HepG2 (cell line): ENCODE measurements around the gene NUDT2. TPM values are rescaled to one million over a fixed set of nuclear protein-coding genes. Genes with fewer than 3 reads are reported as not detected.

Source experiments
- ASH2L ChIP-seq: fragments of 300-600, 200-600 bp; sonication (generic); IDR thresholded peaks from 2 replicates; pipeline ENCODE4 v1.7.0; 2017; ENCODE audit warnings: low read depth, mild to moderate bottlenecking, moderate library complexity, mixed read lengths, low read length; ENCODE audit not compliant: insufficient read length
- ATF7 ChIP-seq, 2 experiments: fragments of 450-650 bp in 1 of 2; sonication (generic) in 1 of 2; formaldehyde crosslinking in 1 of 2; IDR thresholded peaks; 2 replicates each; pipeline versions ENCODE4 v1.4.0 to v1.6.1; 2016 to 2020; ENCODE audit warnings: antibody characterized with exemption in 1 of 2, mild to moderate bottlenecking in 1 of 2, missing genetic modification reagents in 1 of 2
- DNMT3B ChIP-seq: conservative IDR thresholded peaks from 2 replicates; pipeline ENCODE4 v1.6.1; 2016; ENCODE audit warnings: missing biosample characterization, control low read depth
- GTF2F1 ChIP-seq: fragments of 150-350 bp; IDR thresholded peaks from 2 replicates; pipeline ENCODE4 v1.6.1; 2014; ENCODE audit warnings: low read length
- HNRNPL ChIP-seq: fragments of 200-400 bp; formaldehyde crosslinking; IDR thresholded peaks from 2 replicates; pipeline ENCODE4 v1.6.1; 2017; ENCODE audit warnings: mild to moderate bottlenecking, low read depth, low read length
- KDM5B ChIP-seq: sonication (generic); formaldehyde crosslinking; IDR thresholded peaks from 2 replicates; pipeline ENCODE4 v1.4.0; 2020; ENCODE audit warnings: missing genetic modification reagents, mild to moderate bottlenecking, borderline replicate concordance
- KMT2B ChIP-seq: IDR thresholded peaks from 2 replicates; pipeline ENCODE4 v1.6.1; 2016; ENCODE audit warnings: missing genetic modification reagents, missing compliant biosample characterization
- POLR2AphosphoS5 ChIP-seq: IDR thresholded peaks from 2 replicates; pipeline ENCODE4 v1.6.1; 2012; ENCODE audit warnings: low read depth, low read length
- RXRA ChIP-seq: sonication (generic); formaldehyde crosslinking; IDR thresholded peaks from 2 replicates; pipeline ENCODE4 v1.5.1; 2020; ENCODE audit warnings: missing genetic modification reagents
- SP4 ChIP-seq: sonication (generic); formaldehyde crosslinking; IDR thresholded peaks from 2 replicates; pipeline ENCODE4 v1.8.1; 2023; ENCODE audit warnings: mild to moderate bottlenecking, missing genetic modification reagents
- THAP8 ChIP-seq: sonication (generic); formaldehyde crosslinking; IDR thresholded peaks from 2 replicates; pipeline ENCODE4 v1.5.1; 2020; ENCODE audit warnings: missing genetic modification reagents, mild to moderate bottlenecking, borderline replicate concordance
- ZNF205 ChIP-seq: IDR thresholded peaks from 2 replicates; pipeline ENCODE4 v1.6.1; 2018; ENCODE audit warnings: missing biosample characterization, missing genetic modification reagents
- ZNF331 ChIP-seq: sonication (generic); formaldehyde crosslinking; IDR thresholded peaks from 2 replicates; pipeline ENCODE4 v1.4.0; 2020; ENCODE audit warnings: missing genetic modification reagents
- ZNF34 ChIP-seq: sonication (generic); formaldehyde crosslinking; IDR thresholded peaks from 2 replicates; pipeline ENCODE4 v1.4.0; 2020; ENCODE audit warnings: mild to moderate bottlenecking, missing genetic modification reagents, borderline replicate concordance
- ZNF460 ChIP-seq: sonication (generic); formaldehyde crosslinking; IDR thresholded peaks from 2 replicates; pipeline ENCODE4 v1.5.1; 2020; ENCODE audit warnings: missing genetic modification reagents, mild to moderate bottlenecking, borderline replicate concordance
- ZNF788 ChIP-seq: sonication (generic); formaldehyde crosslinking; IDR thresholded peaks from 2 replicates; pipeline ENCODE4 v1.5.0; 2020; ENCODE audit warnings: mild to moderate bottlenecking, missing genetic modification reagents, borderline replicate concordance
- polyA plus RNA-seq, 8 experiments: library from polyadenylated mRNA; depleted of rRNA in 3 of 8; stranded (reverse) in 7 of 8; unstranded in 1 of 8; fragments of >200 nt; fragmentation: Illumina TruSeq in 4 of 8; extraction: Trizol in 4 of 8; gene quantifications; 2 replicates each; pipeline versions ENCODE4 v1.2.1 to v1.2.3, GENCODE V29; 2011 to 2016; ENCODE audit warnings: low read depth in 4 of 8, missing spikeins in 1 of 8, mixed read lengths in 1 of 8; ENCODE audit not compliant: insufficient read depth in 1 of 8
- total RNA-seq, 5 experiments: library from RNA; depleted of rRNA; stranded (reverse); fragments of >200 nt; fragmentation: Illumina TruSeq; extraction: Trizol; gene quantifications; 2 replicates each; pipeline ENCODE4 v1.2.3, GENCODE V29; 2016; ENCODE audit warnings: low read depth in 1 of 5
- TF ChIP-seq, protein P1 (sequence below): sonication (generic); formaldehyde crosslinking; IDR thresholded peaks from 2 replicates; pipeline ENCODE4 v1.4.0; 2020; ENCODE audit warnings: missing genetic modification reagents
- TF ChIP-seq, protein P2 (sequence below): sonication (generic); formaldehyde crosslinking; IDR thresholded peaks from 2 replicates; pipeline ENCODE4 v1.5.0; 2020; ENCODE audit warnings: missing genetic modification reagents
- TF ChIP-seq, protein P3 (sequence below): sonication (generic); formaldehyde crosslinking; IDR thresholded peaks from 2 replicates; pipeline ENCODE4 v1.4.0; 2020; ENCODE audit warnings: missing genetic modification reagents
- TF ChIP-seq, protein P4 (sequence below): sonication (generic); formaldehyde crosslinking; IDR thresholded peaks from 2 replicates; pipeline ENCODE4 v1.4.0; 2020; ENCODE audit warnings: missing genetic modification reagents, mild to moderate bottlenecking, borderline replicate concordance

Gene NUDT2
- total and polyA plus RNA-seq, 2 of the 13 experiments (the other 11 are each of a cell fraction or from before 2014, with no cell fraction given), result 19.9 to 24.6 TPM

DNA sequence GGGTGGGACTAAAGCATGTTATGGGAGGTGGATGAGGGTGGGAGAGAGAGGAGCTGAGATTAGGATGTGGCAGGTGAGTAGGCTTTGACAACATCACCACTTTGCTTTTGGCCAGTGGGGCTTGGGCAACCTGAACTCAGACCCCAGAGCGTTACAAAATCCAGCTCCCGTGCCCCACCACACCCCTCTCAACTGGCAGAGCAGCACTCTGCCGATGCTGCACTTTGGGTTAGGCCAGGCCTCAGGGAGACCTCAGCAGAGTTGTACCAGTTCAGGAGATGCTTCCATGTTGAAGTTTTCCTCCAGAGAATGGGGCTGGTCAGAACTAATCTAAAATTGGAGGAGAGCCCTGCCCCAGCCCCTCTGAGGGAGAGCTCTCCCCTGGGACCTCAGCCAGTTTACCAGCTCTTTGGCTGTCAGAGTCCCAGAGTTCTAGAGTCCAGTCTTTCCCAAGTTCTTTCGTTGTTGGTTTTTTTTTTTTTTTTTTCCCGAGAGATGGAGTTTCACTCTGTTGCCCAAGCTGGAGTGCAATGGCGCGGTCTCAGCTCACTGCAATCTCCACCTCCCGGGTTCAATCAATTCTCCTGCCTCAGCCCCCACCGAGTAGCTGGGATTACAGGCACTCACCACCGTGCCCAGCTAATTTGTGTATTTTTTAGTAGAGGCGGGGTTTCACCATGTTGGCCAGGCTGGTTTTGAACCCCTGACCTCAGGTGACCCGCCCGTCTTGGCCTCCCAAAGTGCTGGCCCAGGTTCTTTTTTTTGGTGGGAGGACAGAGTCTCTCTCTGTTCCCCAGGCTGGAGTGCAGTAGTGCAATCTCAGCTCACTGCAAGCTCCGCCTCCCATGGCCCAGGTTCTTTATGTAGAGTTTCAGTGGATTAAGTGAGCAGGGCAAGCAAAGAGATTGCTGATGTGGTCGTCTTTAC is 17.8 kb downstream of the NUDT2 start (continued):
- TF ChIP-seq KMT2B, result no peak; the same call in 1 of the 2 replicates
- peak; percentile 42; the same call in 1 of the 2 replicates for TF ChIP-seq ZNF460 (CRISPR knock-in tag)
- TF ChIP-seq, protein P1, sequence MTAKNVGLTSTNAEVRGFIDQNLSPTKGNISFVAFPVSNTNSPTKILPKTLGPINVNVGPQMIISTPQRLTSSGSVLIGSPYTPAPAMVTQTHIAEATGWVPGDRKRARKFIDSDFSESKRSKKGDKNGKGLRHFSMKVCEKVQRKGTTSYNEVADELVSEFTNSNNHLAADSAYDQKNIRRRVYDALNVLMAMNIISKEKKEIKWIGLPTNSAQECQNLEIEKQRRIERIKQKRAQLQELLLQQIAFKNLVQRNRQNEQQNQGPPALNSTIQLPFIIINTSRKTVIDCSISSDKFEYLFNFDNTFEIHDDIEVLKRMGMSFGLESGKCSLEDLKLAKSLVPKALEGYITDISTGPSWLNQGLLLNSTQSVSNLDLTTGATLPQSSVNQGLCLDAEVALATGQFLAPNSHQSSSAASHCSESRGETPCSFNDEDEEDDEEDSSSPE (CRISPR knock-in tag), result 0 out of 2 replicates have a peak, but pooled peaks have one; percentile 24
- TF ChIP-seq, protein P2, sequence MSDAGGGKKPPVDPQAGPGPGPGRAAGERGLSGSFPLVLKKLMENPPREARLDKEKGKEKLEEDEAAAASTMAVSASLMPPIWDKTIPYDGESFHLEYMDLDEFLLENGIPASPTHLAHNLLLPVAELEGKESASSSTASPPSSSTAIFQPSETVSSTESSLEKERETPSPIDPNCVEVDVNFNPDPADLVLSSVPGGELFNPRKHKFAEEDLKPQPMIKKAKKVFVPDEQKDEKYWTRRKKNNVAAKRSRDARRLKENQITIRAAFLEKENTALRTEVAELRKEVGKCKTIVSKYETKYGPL (CRISPR knock-in tag), result no peak
- no peak for TF ChIP-seq KDM5B (CRISPR knock-in tag)
- TF ChIP-seq, protein P3, sequence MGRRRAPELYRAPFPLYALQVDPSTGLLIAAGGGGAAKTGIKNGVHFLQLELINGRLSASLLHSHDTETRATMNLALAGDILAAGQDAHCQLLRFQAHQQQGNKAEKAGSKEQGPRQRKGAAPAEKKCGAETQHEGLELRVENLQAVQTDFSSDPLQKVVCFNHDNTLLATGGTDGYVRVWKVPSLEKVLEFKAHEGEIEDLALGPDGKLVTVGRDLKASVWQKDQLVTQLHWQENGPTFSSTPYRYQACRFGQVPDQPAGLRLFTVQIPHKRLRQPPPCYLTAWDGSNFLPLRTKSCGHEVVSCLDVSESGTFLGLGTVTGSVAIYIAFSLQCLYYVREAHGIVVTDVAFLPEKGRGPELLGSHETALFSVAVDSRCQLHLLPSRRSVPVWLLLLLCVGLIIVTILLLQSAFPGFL (CRISPR knock-in tag), result no peak
- TF ChIP-seq RXRA (CRISPR knock-in tag), result peak; percentile 38; the same call in 1 of the 2 replicates
- 0 out of 2 replicates have a peak, but pooled peaks have one; percentile 39 for TF ChIP-seq THAP8
- peak; percentile 30; the same call in 1 of the 2 replicates for TF ChIP-seq ZNF788 (CRISPR knock-in tag)
- peak; percentile 38; the same call in 1 of the 2 replicates for TF ChIP-seq ZNF205 (CRISPR knock-in tag)
- TF ChIP-seq ZNF331 (CRISPR knock-in tag), result no peak
- TF ChIP-seq GTF2F1, result no peak
- no peak for TF ChIP-seq ZNF34 (CRISPR knock-in tag)
- no peak for TF ChIP-seq ATF7 (IDR thresholded peaks at IDR 0.05)
- TF ChIP-seq ATF7 (CRISPR knock-in tag; IDR thresholded peaks at IDR 0.05), result no peak
- TF ChIP-seq DNMT3B (CRISPR knock-in tag), result no peak
- TF ChIP-seq ASH2L, result peak; percentile 12
- TF ChIP-seq POLR2AphosphoS5, result no peak
- TF ChIP-seq SP4, result no peak
- TF ChIP-seq, protein P4, sequence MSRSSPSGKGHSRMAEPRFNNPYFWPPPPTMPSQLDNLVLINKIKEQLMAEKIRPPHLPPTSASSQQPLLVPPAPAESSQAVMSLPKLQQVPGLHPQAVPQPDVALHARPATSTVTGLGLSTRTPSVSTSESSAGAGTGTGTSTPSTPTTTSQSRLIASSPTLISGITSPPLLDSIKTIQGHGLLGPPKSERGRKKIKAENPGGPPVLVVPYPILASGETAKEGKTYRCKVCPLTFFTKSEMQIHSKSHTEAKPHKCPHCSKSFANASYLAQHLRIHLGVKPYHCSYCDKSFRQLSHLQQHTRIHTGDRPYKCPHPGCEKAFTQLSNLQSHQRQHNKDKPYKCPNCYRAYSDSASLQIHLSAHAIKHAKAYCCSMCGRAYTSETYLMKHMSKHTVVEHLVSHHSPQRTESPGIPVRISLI (CRISPR knock-in tag), result peak; percentile 90
- no peak for TF ChIP-seq HNRNPL
